GM18526 (cell line): Measurements from ENCODE around the gene FSCN2.
A peak's percentile ranks its signal among the peaks of the same experiment; 100 is the strongest.

Experiments
- POLR2A ChIP-seq: IDR thresholded peaks from 3 replicates; pipeline ENCODE4 v1.6.1; 2011; ENCODE audit not compliant: insufficient read length; ENCODE audit errors: extremely low read depth

The FSCN2 gene

DNA sequence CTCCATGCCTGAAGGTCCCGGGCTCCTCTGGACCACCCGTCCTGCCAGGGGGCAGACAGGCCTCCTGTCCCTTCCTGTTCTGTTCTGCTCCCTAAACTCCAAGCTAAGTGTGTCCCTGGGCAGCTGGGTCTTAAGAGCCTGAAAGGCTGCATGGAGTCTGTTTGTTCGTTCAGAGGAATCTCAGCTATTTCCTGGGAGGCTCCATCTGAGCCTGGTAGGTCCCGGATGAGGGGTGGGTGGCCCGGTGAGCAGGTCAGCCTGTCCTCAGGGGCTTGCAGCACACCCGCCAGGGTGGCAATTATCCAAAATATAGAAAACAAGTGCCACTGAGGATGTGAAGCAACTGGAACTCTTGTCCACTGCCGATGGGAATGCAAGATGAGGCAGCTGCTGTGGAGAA, 28.1 kb upstream of the FSCN2 start:
- no peak for TF ChIP-seq POLR2A

DNA sequence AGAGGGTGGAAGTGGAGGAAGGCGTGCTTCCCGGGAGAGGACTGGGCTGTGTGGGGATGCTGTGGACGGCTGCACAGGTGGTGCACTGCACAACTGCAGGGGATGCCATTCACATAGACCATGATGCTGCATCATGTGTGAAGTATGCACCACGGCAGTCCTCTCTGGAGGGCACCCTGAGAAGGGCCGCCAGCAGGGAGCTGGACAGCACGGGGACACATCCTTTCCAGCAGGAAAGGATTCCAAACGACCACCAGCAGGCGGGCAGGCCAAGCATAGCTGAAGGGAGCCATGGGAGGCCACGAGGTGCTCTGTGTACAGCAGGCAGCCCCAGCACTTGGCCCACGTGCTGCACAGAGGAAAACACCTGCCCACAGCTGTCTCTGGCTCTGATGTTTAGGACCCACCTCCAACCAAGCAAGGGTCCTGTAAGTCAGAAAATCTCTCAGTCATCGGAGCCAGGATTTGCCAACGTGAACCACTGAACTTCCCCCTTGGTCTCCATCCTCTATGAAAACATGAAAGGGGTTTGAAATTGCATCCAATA, 25.6 kb upstream of the FSCN2 start:
- no peak for TF ChIP-seq POLR2A

DNA sequence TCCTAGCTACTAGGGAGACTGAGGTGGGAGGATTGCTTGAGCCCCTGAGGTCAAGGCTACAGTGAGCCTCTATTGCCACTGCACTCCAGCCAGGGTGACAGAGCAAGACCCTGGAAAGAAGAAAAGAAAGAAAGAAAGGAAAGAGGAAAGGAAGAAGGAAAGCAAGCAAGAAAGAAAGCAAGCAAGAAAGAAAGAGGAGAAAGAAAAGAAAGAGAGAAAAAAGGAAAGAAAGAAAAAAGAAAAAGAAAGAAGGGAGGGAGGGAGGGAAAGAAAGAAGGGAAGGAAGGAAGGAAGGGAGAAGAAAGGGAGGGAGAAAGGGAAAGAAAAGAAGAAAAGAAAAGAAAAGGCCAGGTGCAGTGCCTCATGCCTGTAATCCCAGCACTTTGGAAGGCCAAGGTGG, 24.6 kb upstream of the FSCN2 start:
- no peak for TF ChIP-seq POLR2A

DNA sequence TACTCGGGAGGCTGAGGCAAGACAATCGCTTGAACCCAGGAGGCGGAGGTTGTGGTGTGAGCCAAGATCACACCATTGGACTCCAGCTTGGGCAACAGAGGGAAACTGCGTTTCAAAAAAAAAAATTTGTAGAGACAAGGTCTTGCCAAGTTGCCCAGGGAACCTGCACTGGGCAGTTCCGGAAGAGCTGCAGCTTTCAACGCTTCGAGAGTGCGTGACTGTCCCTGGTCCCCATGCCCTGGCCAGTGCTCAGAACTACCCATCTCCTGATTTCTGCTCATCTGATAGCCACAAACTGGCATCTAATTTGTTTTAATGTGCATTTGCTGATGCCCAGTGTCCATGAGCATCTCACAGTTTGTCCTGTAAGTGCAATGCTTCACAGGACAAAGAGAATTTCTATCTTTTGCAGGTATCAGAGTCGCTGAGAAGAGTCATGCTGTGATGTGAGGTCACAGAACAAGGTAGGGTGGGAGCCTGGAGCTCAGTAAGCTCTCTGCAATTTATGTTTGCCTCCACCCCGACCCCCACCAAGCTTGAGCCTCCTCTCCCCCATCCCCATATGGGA, 19.5 kb upstream of the FSCN2 start:
- TF ChIP-seq POLR2A, result peak; percentile 10

- TF ChIP-seq POLR2A, result no peak
Observed at GRCh38 chr17:81509207-81509971, 18.8 kb upstream of the FSCN2 start.

DNA sequence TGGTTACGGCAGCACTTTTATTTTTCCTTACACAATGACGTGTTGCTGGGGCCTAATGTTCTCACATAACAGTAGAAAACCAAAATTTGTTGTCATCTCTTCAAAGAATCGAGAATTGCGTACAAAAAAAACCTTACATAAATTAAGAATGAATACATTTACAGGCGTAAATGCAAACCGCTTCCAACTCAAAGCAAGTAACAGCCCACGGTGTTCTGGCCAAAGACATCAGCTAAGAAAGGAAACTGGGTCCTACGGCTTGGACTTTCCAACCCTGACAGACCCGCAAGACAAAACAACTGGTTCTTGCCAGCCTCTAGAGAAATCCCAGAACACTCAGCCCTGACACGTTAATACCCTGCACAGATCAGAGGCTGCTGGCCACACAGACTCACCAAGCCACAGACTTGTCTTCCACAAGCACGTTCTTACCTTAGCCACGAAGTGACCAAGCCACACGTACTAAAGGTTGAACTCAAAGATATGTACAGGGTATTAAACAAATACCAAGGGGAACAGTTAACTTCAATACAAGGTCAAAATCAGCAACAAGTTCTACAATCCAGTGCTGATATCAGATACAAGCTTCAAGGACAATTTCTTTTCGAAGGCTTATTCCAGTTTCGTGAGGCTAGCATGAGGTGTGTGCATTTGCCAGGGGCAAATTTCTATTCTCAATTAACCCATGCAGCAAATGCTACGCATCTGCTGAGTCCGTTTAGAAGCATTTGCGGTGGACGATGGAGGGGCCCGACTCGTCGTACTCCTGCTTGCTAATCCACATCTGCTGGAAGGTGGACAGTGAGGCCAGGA, 18.0 kb upstream of the FSCN2 start:
- no peak for TF ChIP-seq POLR2A

DNA sequence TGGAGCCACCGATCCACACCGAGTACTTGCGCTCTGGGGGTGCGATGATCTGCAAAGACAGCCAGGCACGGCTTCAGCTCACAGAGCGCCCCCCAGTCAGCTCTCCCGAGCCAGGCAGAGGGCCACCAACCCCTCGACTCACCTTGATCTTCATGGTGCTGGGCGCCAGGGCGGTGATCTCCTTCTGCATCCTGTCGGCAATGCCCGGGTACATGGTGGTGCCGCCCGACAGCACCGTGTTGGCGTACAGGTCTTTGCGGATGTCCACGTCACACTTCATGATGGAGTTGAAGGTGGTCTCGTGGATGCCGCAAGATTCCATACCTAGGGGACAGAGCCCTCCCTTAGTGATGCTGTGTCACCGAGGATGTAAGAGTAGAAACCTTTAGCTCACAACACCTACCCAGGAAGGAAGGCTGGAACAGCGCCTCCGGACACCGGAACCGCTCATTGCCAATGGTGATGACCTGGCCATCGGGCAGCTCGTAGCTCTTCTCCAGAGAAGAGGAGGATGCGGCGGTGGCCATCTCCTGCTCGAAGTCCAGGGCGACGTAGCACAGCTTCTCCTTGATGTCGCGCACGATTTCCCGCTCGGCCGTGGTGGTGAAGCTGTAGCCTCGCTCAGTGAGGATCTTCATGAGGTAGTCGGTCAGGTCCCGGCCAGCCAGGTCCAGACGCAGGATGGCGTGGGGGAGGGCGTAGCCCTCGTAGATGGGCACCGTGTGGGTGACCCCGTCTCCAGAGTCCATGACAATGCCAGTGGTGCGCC, 17.2 kb upstream of the FSCN2 start:
- TF ChIP-seq POLR2A, result peak; percentile 50

DNA sequence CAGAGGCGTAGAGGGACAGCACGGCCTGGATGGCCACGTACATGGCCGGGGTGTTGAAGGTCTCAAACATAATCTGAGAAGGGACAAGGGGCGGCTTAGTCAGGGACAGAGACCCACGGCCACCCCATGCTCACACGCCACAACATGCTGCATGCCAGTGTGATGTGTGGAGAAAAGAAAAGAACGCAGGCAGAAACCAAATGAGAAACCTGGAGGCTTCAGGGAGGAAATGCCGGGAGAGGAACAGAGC, 16.7 kb upstream of the FSCN2 start:
- no peak for TF ChIP-seq POLR2A

DNA sequence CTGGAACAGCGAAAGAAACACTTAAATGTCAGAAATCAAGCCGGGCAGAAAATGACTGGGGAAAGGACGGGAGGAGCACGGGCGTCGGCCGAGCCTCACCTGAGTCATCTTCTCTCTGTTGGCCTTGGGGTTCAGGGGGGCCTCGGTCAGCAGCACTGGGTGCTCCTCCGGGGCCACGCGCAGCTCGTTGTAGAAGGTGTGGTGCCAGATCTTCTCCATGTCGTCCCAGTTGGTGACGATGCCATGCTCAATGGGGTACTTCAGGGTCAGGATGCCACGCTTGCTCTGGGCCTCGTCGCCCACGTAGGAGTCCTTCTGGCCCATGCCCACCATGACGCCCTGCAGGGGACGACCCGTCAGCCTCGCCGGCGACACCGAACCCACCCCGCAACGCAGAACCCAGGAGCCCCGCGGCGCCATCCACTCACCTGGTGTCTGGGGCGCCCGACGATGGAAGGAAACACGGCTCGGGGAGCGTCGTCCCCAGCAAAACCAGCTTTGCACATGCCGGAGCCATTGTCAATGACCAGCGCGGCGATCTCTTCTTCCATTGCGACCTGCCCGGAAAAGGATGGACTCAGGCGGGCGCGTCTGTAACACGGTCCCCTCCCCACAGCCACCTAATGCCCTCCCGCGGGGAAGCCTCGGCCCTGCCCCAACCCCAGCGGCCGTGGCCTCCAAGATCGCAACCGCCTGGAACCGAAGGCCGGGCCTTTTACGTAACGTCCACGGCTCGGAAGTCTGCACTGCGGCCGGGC, 16.2 kb upstream of the FSCN2 start:
- peak; percentile 32 for TF ChIP-seq POLR2A

DNA sequence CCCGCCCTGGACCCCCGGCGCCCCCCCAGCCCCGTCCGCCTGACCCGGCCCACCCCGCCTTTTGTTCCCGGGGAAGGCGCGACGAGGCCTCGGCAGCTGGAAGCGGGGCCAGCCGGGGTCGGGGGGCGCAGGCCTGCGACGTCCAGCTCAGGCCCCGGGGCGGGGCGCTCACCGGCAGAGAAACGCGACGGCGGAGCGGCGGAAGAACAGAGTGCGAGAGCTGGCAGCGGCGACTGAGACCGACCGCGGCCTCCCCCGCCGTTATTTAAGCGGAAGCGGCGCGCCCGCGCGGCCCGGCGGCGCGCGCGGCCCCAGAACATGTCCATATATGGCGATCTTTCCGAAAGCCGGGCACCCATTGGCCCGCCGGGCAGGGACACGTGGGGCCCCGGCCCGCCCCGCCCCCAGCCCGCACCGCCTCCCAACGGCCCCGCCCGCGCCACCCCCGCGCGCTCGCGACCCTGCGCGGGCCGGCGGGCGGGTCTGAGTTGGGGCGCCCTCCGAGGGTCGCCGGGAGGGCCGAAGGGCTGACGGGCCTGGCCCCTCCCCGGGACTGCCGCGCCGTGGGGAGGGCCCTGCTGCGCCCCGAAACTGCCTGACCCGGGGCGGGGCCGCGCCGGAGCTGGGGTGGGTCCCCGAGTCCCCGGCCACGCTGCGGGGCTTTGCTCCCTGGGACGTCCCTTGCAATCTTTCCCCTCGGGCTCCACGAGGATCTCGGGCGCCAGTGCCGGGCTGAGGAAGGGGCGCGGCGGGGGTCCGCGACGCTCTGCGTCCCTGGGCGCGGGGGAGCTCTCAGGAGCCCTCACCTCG, 15.4 kb upstream of the FSCN2 start, which contains the start of gene ACTG1:
Gene ACTG1 (minus strand): TSS at position 238 of the 810 bp plus-strand sequence. CDS start 445 bp downstream, outside the sequence.
- peak; percentile 100 for TF ChIP-seq POLR2A

- TF ChIP-seq POLR2A, result peak; percentile 57
Observed at GRCh38 chr17:81513372-81513752, 14.8 kb upstream of the FSCN2 start.

DNA sequence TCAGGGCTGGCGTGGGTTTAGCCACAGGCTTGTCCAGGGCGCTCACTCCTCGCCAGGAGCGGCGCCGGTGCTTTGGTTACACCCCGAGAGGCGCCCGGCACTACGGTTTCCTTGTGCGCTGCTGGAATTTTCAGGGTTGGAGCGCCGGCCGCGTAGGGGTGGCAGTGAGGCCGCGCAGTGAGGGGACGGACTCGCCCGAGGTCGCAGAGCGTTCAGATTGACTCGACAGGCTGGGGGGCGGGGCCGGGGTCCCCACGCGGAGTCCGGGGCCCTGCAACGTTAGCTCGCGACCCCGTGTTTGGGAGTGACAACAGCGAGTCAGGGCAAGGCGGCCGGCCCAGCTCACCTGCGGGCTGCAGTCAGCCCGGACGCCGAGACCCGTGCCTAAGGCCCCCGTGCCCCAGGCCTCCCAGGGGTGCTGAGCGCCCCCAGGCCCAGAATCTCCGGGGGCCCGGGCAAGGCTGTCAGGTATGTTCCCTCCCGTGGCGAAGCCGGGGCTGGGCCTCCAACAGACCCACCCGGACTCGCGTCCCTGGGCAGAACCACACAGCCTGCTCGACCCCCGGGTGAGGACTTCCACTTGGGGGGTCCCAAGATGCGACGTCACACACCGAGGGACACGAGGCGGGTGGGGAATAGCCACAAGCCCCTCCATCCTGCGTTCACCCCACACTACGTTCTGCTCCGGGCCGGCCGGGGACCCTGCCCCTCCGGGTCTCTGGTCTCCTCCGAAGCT, 14.3 kb upstream of the FSCN2 start:
- no peak for TF ChIP-seq POLR2A

DNA sequence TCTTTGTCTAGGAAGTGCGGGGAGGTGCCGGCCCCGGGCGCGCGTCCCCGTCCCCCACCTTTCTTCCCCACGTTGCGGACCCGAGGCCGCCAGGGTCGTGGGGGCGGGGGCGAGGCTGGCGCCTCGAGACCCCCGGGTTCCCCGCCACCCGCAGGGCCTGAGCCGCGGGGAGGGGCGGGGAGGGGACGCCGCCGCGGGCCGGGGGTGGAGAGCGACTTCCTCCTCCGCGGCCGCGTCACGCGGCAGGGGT, 13.8 kb upstream of the FSCN2 start:
- no peak for TF ChIP-seq POLR2A
